ENCODE results near the gene LRRC8E.

The LRRC8E gene

GRCh38 chr19:7921967-7922835 lies 33.9 kb downstream of the LRRC8E start:
- Mint-ChIP-seq H3K4me1 (ENCODE audit: low read depth in 2 of 2) (peaks cover 26 to 34% of the 10 kb centered on the region in 2 donors), H3K9me3 (no peaks in the 10 kb centered on the region), H3K36me3 (ENCODE audit: insufficient read depth) (peaks cover 34% of the 10 kb centered on the region), H3K27ac (peak overlapping the region in 1 of 2 donors; percentile 61), H3K27me3 (peaks cover 0 to 19% of the 10 kb centered on the region in 2 donors), H3K4me3 (peak overlapping the region; percentile 40 to 67)
- DNase-seq (no peak), ATAC-seq (replicated peaks) (no peak)

- Mint-ChIP-seq H3K4me3 (peak overlapping the region in 1 of 2 donors; percentile 49), H3K36me3 (ENCODE audit: insufficient read depth) (peaks cover 36% of the 10 kb centered on the region), H3K27me3 (peaks cover 0 to 15% of the 10 kb centered on the region in 2 donors), H3K4me1 (ENCODE audit: low read depth in 2 of 2) (peaks cover 26 to 33% of the 10 kb centered on the region in 2 donors), H3K27ac (peak overlapping the region in 1 of 2 donors; percentile 61), H3K9me3 (no peaks in the 10 kb centered on the region)
- no peak for ATAC-seq (replicated peaks)
- no peak for DNase-seq
These were observed 34.5 kb downstream of the LRRC8E start for GRCh38 chr19:7922836-7923195.

GRCh38 chr19:7923295-7924191 lies 35.2 kb downstream of the LRRC8E start:
- Mint-ChIP-seq H3K36me3 (ENCODE audit: insufficient read depth) (peaks cover 42% of the 10 kb centered on the region), H3K4me3 (peak overlapping the region in 1 of 2 donors; percentile 49), H3K27ac (peak overlapping the region in 1 of 2 donors; percentile 61), H3K27me3 (peaks cover 0 to 10% of the 10 kb centered on the region in 2 donors), H3K4me1 (ENCODE audit: low read depth in 2 of 2) (peaks cover 24 to 30% of the 10 kb centered on the region in 2 donors), H3K9me3 (no peaks in the 10 kb centered on the region)
- ATAC-seq (replicated peaks) = no peak
- no peak for DNase-seq

- ATAC-seq (replicated peaks) (no peak), DNase-seq (no peak)
- peaks cover 0 to 9% of the 10 kb centered on the region in 2 donors for H3K27me3 Mint-ChIP-seq
- H3K9me3 Mint-ChIP-seq = no peaks in the 10 kb centered on the region
- peak overlapping the region; percentile 67 to 72 for H3K4me3 Mint-ChIP-seq
- H3K36me3 Mint-ChIP-seq (ENCODE audit: insufficient read depth) = peaks cover 46% of the 10 kb centered on the region
- peaks cover 25 to 36% of the 10 kb centered on the region in 2 donors for H3K4me1 Mint-ChIP-seq (ENCODE audit: low read depth in 2 of 2)
- H3K27ac Mint-ChIP-seq = peak overlapping the region in 1 of 2 donors; percentile 59
These were observed 35.9 kb downstream of the LRRC8E start for GRCh38 chr19:7924241-7924640.

GRCh38 chr19:7924651-7925170 lies 36.4 kb downstream of the LRRC8E start:
- Mint-ChIP-seq H3K27ac (peak overlapping the region in 1 of 2 donors; percentile 59), H3K27me3 (peaks cover 0 to 4% of the 10 kb centered on the region in 2 donors), H3K9me3 (no peaks in the 10 kb centered on the region), H3K4me3 (peak overlapping the region; percentile 72 to 77), H3K4me1 (ENCODE audit: low read depth in 2 of 2) (peaks cover 28 to 38% of the 10 kb centered on the region in 2 donors), H3K36me3 (ENCODE audit: insufficient read depth) (peaks cover 49% of the 10 kb centered on the region)
- ATAC-seq (replicated peaks) (no peak), DNase-seq (no peak)

GRCh38 chr19:7925171-7925851 lies 37.0 kb downstream of the LRRC8E start:
- peaks cover 24 to 34% of the 10 kb centered on the region in 2 donors for H3K4me1 Mint-ChIP-seq (ENCODE audit: low read depth in 2 of 2)
- peaks cover 49% of the 10 kb centered on the region for H3K36me3 Mint-ChIP-seq (ENCODE audit: insufficient read depth)
- H3K27ac Mint-ChIP-seq = peak overlapping the region in 1 of 2 donors; percentile 59
- H3K9me3 Mint-ChIP-seq = no peaks in the 10 kb centered on the region
- peak; percentile 29 for ATAC-seq (replicated peaks)
- DNase-seq = peak; percentile 76 to 77 (median 76)
- H3K27me3 Mint-ChIP-seq = no peaks in the 10 kb centered on the region
- H3K4me3 Mint-ChIP-seq = peak overlapping the region; percentile 71 to 77

- ATAC-seq (replicated peaks) = peak; percentile 54
- H3K27ac Mint-ChIP-seq = peak within 1 kb of the TSS; percentile 60 to 79
These were observed 37.9 kb downstream of the LRRC8E start, which contains the start of gene CTXN1 for GRCh38 chr19:7926021-7926726. CTXN1 (minus strand) TSS chr19:7926135; CDS start chr19:7925538, 597 bp downstream.

GRCh38 chr19:7926727-7927604 lies 38.7 kb downstream of the LRRC8E start:
- no peak for DNase-seq
- H3K27ac Mint-ChIP-seq = peak overlapping the region; percentile 79 to 92
- H3K4me3 Mint-ChIP-seq = peak overlapping the region; percentile 69 to 72
- no peak for ATAC-seq (replicated peaks)
- peaks cover 52% of the 10 kb centered on the region for H3K36me3 Mint-ChIP-seq (ENCODE audit: insufficient read depth)
- no peaks in the 10 kb centered on the region for H3K9me3 Mint-ChIP-seq
- H3K27me3 Mint-ChIP-seq = no peaks in the 10 kb centered on the region
- H3K4me1 Mint-ChIP-seq (ENCODE audit: low read depth in 2 of 2) = peaks cover 17 to 23% of the 10 kb centered on the region in 2 donors

More at GRCh38 chr19:7926021-7926726, 37.9 kb downstream of the LRRC8E start, which contains the start of gene CTXN1:
- Mint-ChIP-seq H3K9me3 (no peaks in the 10 kb centered on the region), H3K4me1 (ENCODE audit: low read depth in 2 of 2) (peaks cover 22 to 29% of the 10 kb centered on the region in 2 donors), H3K27me3 (no peaks in the 10 kb centered on the region), H3K4me3 (peak within 1 kb of the TSS; percentile 71 to 77), H3K36me3 (ENCODE audit: insufficient read depth) (peaks cover 52% of the 10 kb centered on the region)
- peak; percentile 74 to 81 (median 77) for DNase-seq

- Mint-ChIP-seq H3K27ac (peak overlapping the region; percentile 56 to 92), H3K4me3 (peak overlapping the region in 1 of 2 donors; percentile 21)
These were observed 39.5 kb downstream of the LRRC8E start for GRCh38 chr19:7927605-7928333.

GRCh38 chr19:7928334-7928706 lies 40.0 kb downstream of the LRRC8E start:
- H3K4me3 Mint-ChIP-seq = peak overlapping the region in 1 of 2 donors; percentile 17
- ATAC-seq (replicated peaks) (no peak), DNase-seq (no peak)
- peak overlapping the region; percentile 56 to 92 for H3K27ac Mint-ChIP-seq
- H3K4me1 Mint-ChIP-seq (ENCODE audit: low read depth in 2 of 2) = peaks cover 14 to 16% of the 10 kb centered on the region in 2 donors
- no peaks in the 10 kb centered on the region for H3K9me3 Mint-ChIP-seq
- no peaks in the 10 kb centered on the region for H3K27me3 Mint-ChIP-seq
- peaks cover 58% of the 10 kb centered on the region for H3K36me3 Mint-ChIP-seq (ENCODE audit: insufficient read depth)

More at GRCh38 chr19:7927605-7928333, 39.5 kb downstream of the LRRC8E start:
- Mint-ChIP-seq H3K27me3 (no peaks in the 10 kb centered on the region), H3K36me3 (ENCODE audit: insufficient read depth) (peaks cover 60% of the 10 kb centered on the region), H3K4me1 (ENCODE audit: low read depth in 2 of 2) (peaks cover 17 to 19% of the 10 kb centered on the region in 2 donors), H3K9me3 (no peaks in the 10 kb centered on the region)
- ATAC-seq (replicated peaks) = no peak
- no peak for DNase-seq

Measured in effector memory CD8-positive, alpha-beta T cell (primary cell).